ENCODE measurements around the gene TAS2R40. TPM values are rescaled to one million over a fixed set of nuclear protein-coding genes. Genes with fewer than 3 reads are reported as not detected.
"Not testable (repeated sequence)": the region's sequence is repeated elsewhere in the genome, so short reads cannot be mapped to it uniquely, and the experiment has no call there.

Gene TAS2R40
- not detected for total RNA-seq
- polyA plus RNA-seq: not detected

DNA sequence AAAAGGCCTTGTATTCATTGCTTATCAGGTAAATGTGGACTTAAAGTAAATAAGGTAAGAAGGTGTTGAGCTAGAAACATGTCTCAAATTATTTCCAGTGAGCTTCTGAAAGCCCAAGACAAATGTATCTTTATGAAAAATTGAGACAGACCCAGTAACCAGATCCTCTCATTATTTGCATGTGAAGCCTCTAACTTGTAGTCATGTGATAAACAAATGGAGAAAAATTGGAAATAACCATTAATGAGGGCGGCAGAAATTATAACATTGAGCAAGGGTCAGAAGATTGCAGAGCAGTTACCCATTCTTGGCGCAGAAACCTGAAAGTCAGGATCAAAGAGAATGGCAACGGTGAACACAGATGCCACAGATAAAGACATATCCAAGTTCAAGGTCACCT lies at the start of gene TAS2R40:
TSS of gene TAS2R40 (plus strand) at position 301 of the 400 bp plus-strand sequence. CDS start at position 343, 42 bp downstream.
- no peak within 1 kb of the TSS for H3K27ac ChIP-seq (ENCODE audit: low read depth)

DNA sequence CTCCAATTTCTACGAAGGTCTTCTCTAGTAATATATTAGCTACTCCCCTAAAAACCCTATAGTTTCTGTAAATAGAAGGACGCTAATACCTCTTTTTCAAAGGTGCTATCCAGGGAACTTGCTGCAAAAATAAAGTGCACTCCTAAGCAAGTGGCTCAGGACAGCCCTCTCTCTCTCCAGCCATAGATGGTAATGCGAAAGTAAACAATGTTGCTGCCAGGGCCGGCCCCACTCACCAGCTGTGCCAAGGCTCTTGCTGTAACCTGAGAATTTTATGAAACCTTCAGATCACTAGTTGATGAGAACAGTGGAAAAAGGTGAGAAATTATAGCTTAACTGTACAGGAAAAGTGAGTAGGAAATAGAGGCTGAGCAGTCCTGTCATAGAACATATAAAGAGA lies 49.5 kb upstream of the TAS2R40 start:
- Histone ChIP-seq H3K36me3 (ENCODE audit: insufficient read depth) (no peaks in the 10 kb centered on the region), H3K4me3 (ENCODE audit: low read depth, low read length) (no peak overlapping the region), H3K4me1 (ENCODE audit: insufficient read depth) (no peaks in the 10 kb centered on the region), H3K27ac (ENCODE audit: low read depth) (no peak overlapping the region)
- DNase-seq (ENCODE audit: extremely low spot score): no peak
- WGBS: 46% methylated on average over 4 of the region's 4 CpGs

More for the DNA sequence above, at the start of gene TAS2R40:
- no peaks in the 10 kb centered on the region for H3K36me3 ChIP-seq (ENCODE audit: insufficient read depth)
- no peak within 1 kb of the TSS for H3K4me3 ChIP-seq (ENCODE audit: low read depth, low read length)
- no peak for DNase-seq (ENCODE audit: extremely low spot score)
- WGBS: 87% methylated on average over 3 of the region's 3 CpGs
- H3K4me1 ChIP-seq (ENCODE audit: insufficient read depth): peaks cover 2% of the 10 kb centered on the region

DNA sequence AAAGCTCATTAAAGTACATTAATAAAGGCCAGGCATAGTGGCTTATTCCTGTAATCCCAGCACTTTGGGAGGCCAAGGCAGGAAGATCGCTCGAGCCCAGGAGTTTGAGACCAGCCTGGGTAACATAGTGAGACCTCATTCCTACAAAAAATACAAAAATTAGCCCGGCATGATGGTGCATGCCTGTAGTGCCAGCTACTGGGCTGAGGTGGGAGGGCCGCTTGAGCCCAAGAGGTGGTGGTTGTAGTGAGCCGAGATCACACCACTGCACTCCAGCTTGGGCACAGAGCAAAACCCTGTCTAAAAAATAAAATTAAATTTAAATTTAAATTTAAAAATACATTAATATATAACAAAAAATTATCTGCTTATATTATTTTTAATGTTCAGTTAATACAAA lies 45.7 kb upstream of the TAS2R40 start:
- WGBS: 94% methylated on average over 5 of the region's 5 CpGs
- Histone ChIP-seq H3K4me1 (ENCODE audit: insufficient read depth) (no peaks in the 10 kb centered on the region), H3K27ac (ENCODE audit: low read depth) (no peak overlapping the region), H3K4me3 (ENCODE audit: low read depth, low read length) (no peak overlapping the region), H3K36me3 (ENCODE audit: insufficient read depth) (no peaks in the 10 kb centered on the region)
- DNase-seq (ENCODE audit: extremely low spot score): no peak

DNA sequence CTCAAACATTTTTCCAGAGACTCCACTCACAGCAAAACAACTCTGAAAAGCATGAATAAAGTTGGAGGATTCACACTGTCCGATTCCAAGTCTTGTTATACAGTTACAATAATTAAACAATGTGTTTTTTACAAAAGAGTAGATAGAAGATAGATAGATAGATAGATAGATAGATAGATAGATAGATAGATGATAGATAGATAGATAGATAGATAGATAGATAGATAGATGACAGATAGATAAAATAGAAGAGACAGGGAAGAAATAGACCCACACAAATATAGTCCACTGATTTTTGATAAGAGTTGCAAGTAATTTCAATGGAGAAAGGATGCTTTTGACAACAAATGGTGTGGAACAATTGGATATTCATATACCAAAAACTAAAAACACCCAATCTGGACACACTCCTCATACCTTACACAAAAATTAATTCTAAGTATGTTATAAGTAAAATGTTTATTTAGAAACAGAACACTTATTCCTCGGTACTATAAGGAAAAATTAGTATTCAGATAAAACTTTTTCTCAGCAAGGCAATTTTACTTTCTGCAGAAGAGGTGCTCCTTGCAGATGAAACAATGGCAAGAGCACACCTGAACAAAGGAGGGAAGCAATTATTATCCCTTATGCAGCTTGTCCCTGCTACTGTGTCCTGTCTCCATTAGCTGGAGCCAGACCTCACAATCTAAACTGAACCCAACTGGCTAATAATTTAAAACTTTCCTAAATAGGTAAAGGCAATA lies 44.3 kb upstream of the TAS2R40 start:
- WGBS: 84% methylated on average over 2 of the region's 2 CpGs
- Histone ChIP-seq H3K27ac (ENCODE audit: low read depth) (no peak overlapping the region), H3K4me1 (ENCODE audit: insufficient read depth) (no peaks in the 10 kb centered on the region), H3K4me3 (ENCODE audit: low read depth, low read length) (no peak overlapping the region), H3K36me3 (ENCODE audit: insufficient read depth) (no peaks in the 10 kb centered on the region)
- DNase-seq (ENCODE audit: extremely low spot score): no peak

DNA sequence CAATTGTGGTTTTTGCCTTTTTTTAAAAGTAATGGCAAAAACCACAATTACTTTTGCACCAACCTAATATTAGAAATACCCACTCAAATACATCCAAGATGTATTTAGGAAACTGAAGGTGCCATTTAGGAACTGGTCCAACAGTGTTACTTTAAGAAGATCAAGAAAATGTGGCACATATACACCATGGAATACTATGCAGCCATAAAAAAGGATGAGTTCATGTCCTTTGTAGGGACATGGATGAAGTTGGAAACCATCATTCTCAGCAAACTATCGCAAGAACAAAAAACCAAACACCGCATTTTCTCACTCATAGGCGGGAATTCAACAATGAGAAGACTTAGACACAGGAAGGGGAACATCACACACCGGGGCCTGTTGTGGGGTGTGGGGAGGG lies 41.1 kb upstream of the TAS2R40 start:
- 96% methylated on average over 4 of the region's 4 CpGs for WGBS
- H3K36me3 ChIP-seq (ENCODE audit: insufficient read depth); H3K4me1 ChIP-seq (ENCODE audit: insufficient read depth); H3K4me3 ChIP-seq (ENCODE audit: low read depth, low read length); DNase-seq (ENCODE audit: extremely low spot score); H3K27ac ChIP-seq (ENCODE audit: low read depth): not testable (repeated sequence)

DNA sequence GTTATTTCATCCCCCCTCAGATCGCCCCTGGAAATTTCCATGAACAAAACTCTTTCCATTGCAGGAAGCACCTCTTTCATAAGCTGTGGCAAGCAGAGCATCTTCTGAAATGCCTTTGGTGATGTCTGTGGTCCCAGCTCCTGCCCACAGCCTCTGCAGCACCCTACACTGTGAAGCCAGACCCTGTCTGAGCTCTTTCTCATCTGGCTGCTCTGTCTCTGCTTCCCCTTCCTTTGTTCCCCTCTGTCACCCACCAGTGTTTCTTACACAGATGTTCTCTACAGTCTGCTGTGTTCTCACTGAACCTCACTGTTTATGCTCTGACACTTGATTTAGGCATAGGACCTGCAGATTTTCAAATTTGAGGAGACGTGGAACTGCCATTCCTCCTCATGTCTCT lies 40.5 kb upstream of the TAS2R40 start:
- 74% methylated on average over 2 of the region's 2 CpGs for WGBS
- Histone ChIP-seq H3K4me3 (ENCODE audit: low read depth, low read length) (no peak overlapping the region), H3K4me1 (ENCODE audit: insufficient read depth) (no peaks in the 10 kb centered on the region), H3K36me3 (ENCODE audit: insufficient read depth) (no peaks in the 10 kb centered on the region), H3K27ac (ENCODE audit: low read depth) (no peak overlapping the region)
- DNase-seq (ENCODE audit: extremely low spot score): no peak

DNA sequence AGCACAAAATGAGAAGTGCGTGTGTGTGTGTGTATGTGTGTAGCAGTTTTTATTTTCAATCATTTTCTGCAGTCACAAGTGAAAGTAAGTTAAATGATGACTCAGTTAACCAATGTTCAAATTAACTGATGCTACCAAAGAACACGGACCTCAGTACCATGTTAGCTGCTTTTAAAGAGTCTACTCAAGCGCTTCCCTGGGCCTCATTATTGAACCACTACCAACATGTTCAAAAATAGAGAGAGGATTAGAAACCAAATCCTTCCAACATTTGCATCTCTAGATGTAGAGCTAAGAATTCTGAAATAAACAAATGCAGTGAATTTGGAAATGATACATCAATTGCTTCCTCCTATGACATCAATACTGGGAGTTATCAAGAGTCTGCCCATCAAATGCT lies 38.8 kb upstream of the TAS2R40 start, which contains the start of gene TAS2R39:
TSS of gene TAS2R39 (plus strand) at position 396 of the 400 bp plus-strand sequence. CDS start at position 396, 0 bp downstream.
- 82% methylated on average over 3 of the region's 3 CpGs for WGBS
- DNase-seq (ENCODE audit: extremely low spot score): no peak
- Histone ChIP-seq H3K36me3 (ENCODE audit: insufficient read depth) (no peaks in the 10 kb centered on the region), H3K4me1 (ENCODE audit: insufficient read depth) (no peaks in the 10 kb centered on the region), H3K4me3 (ENCODE audit: low read depth, low read length) (no peak within 1 kb of the TSS), H3K27ac (ENCODE audit: low read depth) (no peak within 1 kb of the TSS)

DNA sequence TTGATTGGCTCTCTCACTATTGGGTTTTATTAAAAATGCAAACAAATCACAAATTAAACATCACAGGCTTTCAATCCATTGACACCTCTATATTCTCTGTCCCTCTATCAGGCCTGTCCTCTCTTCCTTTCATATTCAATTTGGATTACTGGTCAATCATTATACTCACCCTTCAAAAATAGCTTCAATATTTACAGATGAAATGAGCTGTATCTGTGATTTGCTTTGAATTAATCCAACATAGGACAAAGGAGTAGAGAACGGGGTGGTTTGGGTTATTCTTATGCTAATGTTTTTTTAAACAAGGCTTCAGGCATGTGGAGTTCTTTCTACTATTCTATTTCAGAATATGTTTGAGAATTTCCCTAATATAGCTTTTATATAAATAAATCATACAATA lies 36.3 kb upstream of the TAS2R40 start:
- H3K4me3 ChIP-seq (ENCODE audit: low read depth, low read length): no peak overlapping the region
- no peak overlapping the region for H3K27ac ChIP-seq (ENCODE audit: low read depth)

DNA sequence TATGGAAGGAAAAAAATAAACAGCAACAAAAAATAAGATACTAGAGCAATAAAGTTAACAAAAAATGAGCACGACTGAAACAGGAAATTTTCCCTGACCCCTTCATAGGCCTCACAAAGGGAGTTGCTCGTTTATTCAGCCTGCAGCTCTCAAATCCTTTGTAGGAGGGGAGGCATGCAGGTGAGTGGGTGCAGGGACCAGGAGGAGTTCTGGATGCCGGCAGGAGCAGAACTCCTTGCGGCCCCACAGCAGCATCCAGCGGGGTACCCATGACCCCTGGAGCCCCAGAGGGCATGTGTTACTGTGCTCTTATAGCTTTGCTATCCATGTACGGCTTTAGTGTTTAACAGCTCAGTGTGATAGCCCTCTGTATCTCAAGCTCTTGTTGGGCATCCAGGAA lies 32.8 kb upstream of the TAS2R40 start:
- no peak overlapping the region for H3K27ac ChIP-seq (ENCODE audit: low read depth)
- H3K36me3 ChIP-seq (ENCODE audit: insufficient read depth): no peaks in the 10 kb centered on the region
- WGBS: 52% methylated on average over 6 of the region's 6 CpGs
- H3K4me3 ChIP-seq (ENCODE audit: low read depth, low read length): no peak overlapping the region
- no peaks in the 10 kb centered on the region for H3K4me1 ChIP-seq (ENCODE audit: insufficient read depth)
- no peak for DNase-seq (ENCODE audit: extremely low spot score)

More for the DNA sequence above, 36.3 kb upstream of the TAS2R40 start:
- Histone ChIP-seq H3K4me1 (ENCODE audit: insufficient read depth) (no peaks in the 10 kb centered on the region), H3K36me3 (ENCODE audit: insufficient read depth) (no peaks in the 10 kb centered on the region)
- DNase-seq (ENCODE audit: extremely low spot score): no peak
- WGBS: 56% methylated on average over 1 of the region's 1 CpG

DNA sequence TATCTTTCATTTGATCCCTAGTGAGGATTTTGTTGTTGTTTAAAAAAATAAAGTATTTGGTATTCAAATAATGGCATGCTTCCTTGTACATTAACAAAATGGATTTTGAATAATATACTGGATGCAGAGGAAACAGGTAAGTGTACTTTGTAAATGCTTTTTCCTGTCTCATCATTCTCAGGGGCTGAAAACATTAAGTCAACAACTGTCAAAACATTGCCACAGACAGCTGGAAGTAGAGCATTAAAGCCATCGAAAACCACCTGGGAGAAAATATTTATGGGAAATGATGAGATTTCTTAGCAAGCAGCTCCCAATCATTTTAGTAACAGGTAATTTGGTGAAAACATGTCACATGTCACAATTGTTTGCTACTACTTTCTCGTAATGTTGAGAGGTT lies 28.0 kb upstream of the TAS2R40 start:
- Histone ChIP-seq H3K36me3 (ENCODE audit: insufficient read depth) (no peaks in the 10 kb centered on the region), H3K4me3 (ENCODE audit: low read depth, low read length) (no peak overlapping the region), H3K27ac (ENCODE audit: low read depth) (no peak overlapping the region), H3K4me1 (ENCODE audit: insufficient read depth) (no peaks in the 10 kb centered on the region)
- no peak for DNase-seq (ENCODE audit: extremely low spot score)
- WGBS: 66% methylated on average over 2 of the region's 2 CpGs

DNA sequence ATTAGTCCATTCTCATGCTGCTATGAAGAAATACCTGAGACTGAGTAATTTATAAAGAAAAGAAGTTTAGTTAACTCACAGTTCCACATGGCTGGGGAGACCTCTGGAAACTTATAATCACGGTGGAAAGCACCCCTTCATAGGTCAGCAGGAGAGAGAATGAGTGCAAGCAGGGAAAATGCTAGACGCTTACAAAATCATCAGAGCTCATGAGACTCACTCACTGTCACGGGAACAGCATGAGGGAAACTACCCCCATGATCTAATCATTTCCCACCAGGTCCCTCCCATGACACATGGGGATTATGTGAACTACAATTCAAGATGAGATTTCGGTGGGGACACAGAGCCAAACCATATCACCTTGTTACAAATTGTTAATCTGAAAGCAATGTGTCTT lies 22.8 kb upstream of the TAS2R40 start:
- Histone ChIP-seq H3K27ac (ENCODE audit: low read depth) (no peak overlapping the region), H3K4me1 (ENCODE audit: insufficient read depth) (no peaks in the 10 kb centered on the region), H3K36me3 (ENCODE audit: insufficient read depth) (no peaks in the 10 kb centered on the region), H3K4me3 (ENCODE audit: low read depth, low read length) (no peak overlapping the region)
- 79% methylated on average over 4 of the region's 4 CpGs for WGBS
- DNase-seq (ENCODE audit: extremely low spot score): no peak

DNA sequence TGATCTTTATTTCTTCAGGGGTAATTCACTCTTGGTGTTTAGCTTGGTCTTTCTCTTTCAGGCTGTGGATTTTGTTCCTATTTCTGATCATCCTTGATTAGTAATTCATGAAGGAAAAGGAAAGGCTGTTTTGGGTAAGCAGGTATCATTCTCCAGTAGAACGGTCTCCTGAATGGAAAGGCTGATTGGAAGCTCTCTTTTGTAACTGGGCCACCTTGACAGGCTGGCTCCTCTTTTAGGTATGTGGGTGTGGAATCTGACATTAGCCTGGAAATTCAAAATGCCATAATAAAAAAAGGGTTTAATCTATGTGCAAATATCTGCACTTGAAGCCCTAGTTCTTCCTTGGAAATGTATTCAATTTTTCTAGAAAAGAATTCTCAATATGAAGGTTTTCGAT lies 19.7 kb upstream of the TAS2R40 start:
- Histone ChIP-seq H3K4me3 (ENCODE audit: low read depth, low read length) (no peak overlapping the region), H3K27ac (ENCODE audit: low read depth) (no peak overlapping the region), H3K36me3 (ENCODE audit: insufficient read depth) (no peaks in the 10 kb centered on the region), H3K4me1 (ENCODE audit: insufficient read depth) (no peaks in the 10 kb centered on the region)
- no peak for DNase-seq (ENCODE audit: extremely low spot score)
- 94% methylated on average over 2 of the region's 2 CpGs for WGBS

DNA sequence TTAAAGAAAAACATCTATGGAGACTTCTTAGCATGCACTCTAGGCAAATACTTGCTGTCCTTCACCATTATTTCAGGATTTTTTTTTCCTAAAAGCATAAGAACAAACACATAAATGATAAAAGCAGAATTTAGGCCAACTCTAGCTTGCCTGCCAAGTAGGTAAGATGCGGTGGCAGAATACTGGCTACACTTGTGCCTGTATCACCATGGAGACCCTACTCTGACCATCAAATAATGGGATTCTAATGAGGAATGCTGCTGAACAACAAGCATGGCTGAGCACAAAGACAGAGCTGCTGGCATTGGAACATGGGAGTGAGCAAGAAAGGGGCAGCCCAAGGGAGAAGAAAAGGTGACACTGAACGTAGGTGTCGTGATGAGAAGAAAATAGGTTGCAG lies 18.5 kb upstream of the TAS2R40 start:
- Histone ChIP-seq H3K4me3 (ENCODE audit: low read depth, low read length) (no peak overlapping the region), H3K36me3 (ENCODE audit: insufficient read depth) (no peaks in the 10 kb centered on the region), H3K27ac (ENCODE audit: low read depth) (no peak overlapping the region), H3K4me1 (ENCODE audit: insufficient read depth) (no peaks in the 10 kb centered on the region)
- WGBS: 86% methylated on average over 3 of the region's 3 CpGs
- DNase-seq (ENCODE audit: extremely low spot score): no peak

DNA sequence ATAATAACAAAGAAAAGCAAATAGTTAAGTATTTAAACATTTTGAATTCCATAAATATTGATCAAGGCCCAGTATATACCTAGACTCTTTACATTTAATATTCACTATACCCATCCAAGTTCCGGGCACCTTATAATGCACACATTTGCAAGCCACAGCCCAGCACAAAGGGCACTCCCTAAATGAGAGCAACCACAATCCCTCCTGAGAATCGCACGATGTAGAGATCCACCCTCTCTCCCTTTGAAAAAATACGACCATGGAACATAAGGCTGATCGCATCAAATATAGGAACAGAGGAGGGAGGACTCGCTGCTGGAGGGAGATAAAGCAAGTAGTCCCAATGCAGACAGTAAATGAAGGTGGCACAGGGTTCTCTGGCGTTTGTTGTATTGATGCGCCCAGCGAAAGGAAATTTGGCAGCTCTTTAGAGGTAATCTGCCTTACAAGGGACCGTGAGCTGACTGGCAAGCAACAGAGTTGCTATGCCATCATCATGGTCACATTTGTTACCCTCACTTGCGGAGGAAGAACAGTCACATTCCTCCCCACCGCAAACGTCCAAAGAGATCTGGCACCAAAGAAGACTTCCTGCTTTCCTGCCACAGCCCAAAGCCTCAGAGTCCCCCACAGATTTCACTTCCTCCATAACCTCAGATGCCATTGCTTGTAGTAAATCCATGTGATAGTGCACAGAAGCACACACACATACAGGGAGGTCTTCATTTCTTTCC lies 16.1 kb upstream of the TAS2R40 start:
- no peaks in the 10 kb centered on the region for H3K36me3 ChIP-seq (ENCODE audit: insufficient read depth)
- no peak for DNase-seq (ENCODE audit: extremely low spot score)
- no peak overlapping the region for H3K27ac ChIP-seq (ENCODE audit: low read depth)
- H3K4me1 ChIP-seq (ENCODE audit: insufficient read depth): peaks cover 2% of the 10 kb centered on the region
- H3K4me3 ChIP-seq (ENCODE audit: low read depth, low read length): no peak overlapping the region
- WGBS: 72% methylated on average over 13 of the region's 13 CpGs
